Endothelial cell of umbilical vein (primary cell): Measurements from ENCODE around the gene ARL13A.

Experiments used
- CTCF ChIP-seq, 2 donors: IDR thresholded peaks; 1 replicate in 1 of 2; 2 replicates in 1 of 2; pipeline ENCODE4 v1.5.1; 2011; ENCODE audit warnings: low read length in 2 of 2, mild to moderate bottlenecking in 2 of 2, moderate library complexity in 2 of 2, control low read depth in 1 of 2, inconsistent platforms in 1 of 2, low read depth in 1 of 2; ENCODE audit not compliant: insufficient read depth in 1 of 2; ENCODE audit errors: extremely low read depth in 1 of 2
- MAX ChIP-seq: IDR thresholded peaks from 2 replicates; pipeline ENCODE4 v1.6.1; 2011; ENCODE audit not compliant: insufficient read depth, insufficient read length
- POLR2AphosphoS5 ChIP-seq: IDR thresholded peaks from 2 replicates; pipeline ENCODE4 v1.6.1; 2012; ENCODE audit warnings: low read depth, mild to moderate bottlenecking, control low read depth, low read length, moderate library complexity; ENCODE audit not compliant: insufficient read depth

GRCh38 chrX:100928660-100929613 is 40.6 kb upstream of the ARL13A start, which contains the start of gene XKRX:
- TF ChIP-seq MAX: no peak
- no peak for TF ChIP-seq CTCF (IDR thresholded peaks at IDR 0.05; ENCODE audit: extremely low read depth in 1 of 2, insufficient read depth in 1 of 2, low read depth in 1 of 2, low read length in 2 of 2)
- TF ChIP-seq POLR2AphosphoS5: no peak
